Skeletal muscle tissue (tissue), 4 donors: ENCODE results near the gene AHRR. TPM values are rescaled to one million over a fixed set of nuclear protein-coding genes. Genes with fewer than 3 reads are reported as not detected.

Experiments
- H3K27ac ChIP-seq: one replicate; pipeline ENCODE4 v1.7.0; 2013; ENCODE audit warnings: mild to moderate bottlenecking, low read depth, low read length, inconsistent platforms
- H3K27me3 ChIP-seq, 3 donors: one replicate each; pipeline ENCODE4 v1.7.0; 2013; ENCODE audit warnings: low read length in 3 of 3; ENCODE audit not compliant: control insufficient read depth in 3 of 3, insufficient read depth in 3 of 3
- H3K36me3 ChIP-seq, 3 donors: one replicate each; pipeline ENCODE4 v1.7.0; 2013; ENCODE audit warnings: low read length in 3 of 3; ENCODE audit not compliant: control insufficient read depth in 3 of 3, insufficient read depth in 3 of 3
- H3K4me1 ChIP-seq, 3 donors: one replicate each; pipeline ENCODE4 v1.7.0; 2013; ENCODE audit warnings: low read length in 3 of 3, mild to moderate bottlenecking in 3 of 3; ENCODE audit not compliant: control insufficient read depth in 3 of 3, insufficient read depth in 3 of 3
- H3K4me3 ChIP-seq, 3 donors: one replicate each; pipeline ENCODE4 v1.7.0; 2013; ENCODE audit warnings: low read length in 3 of 3
- H3K9ac ChIP-seq, 3 donors: one replicate each; pipeline ENCODE4 v1.7.0; 2013; ENCODE audit warnings: low read length in 3 of 3, mild to moderate bottlenecking in 3 of 3, moderate library complexity in 2 of 3, low read depth in 1 of 3
- H3K9me3 ChIP-seq, 3 donors: one replicate each; pipeline ENCODE4 v1.7.0; 2013; ENCODE audit warnings: low read length in 3 of 3; ENCODE audit not compliant: control insufficient read depth in 3 of 3
- total RNA-seq: library from RNA; depleted of rRNA; stranded (reverse); fragments of >200 nt; gene quantifications from one replicate; pipeline ENCODE4 v1.2.3, GENCODE V29; 2014
- donor health status: Osteomylitis.

Gene AHRR
- total RNA-seq, 1 donor from 2014 or later = 1.0 TPM

GRCh38 chr5:427415-428087 lies 106.0 kb downstream of the AHRR start:
- H3K36me3 ChIP-seq = no peaks in the 10 kb centered on the region
- H3K9me3 ChIP-seq = no peaks in the 10 kb centered on the region
- H3K27me3 ChIP-seq = peaks cover 13 to 30% (median 13%) of the 10 kb centered on the region in 3 donors

GRCh38 chr5:428219-428618 lies 106.7 kb downstream of the AHRR start:
- H3K27ac ChIP-seq = no peak overlapping the region
- peaks cover 13 to 36% (median 13%) of the 10 kb centered on the region in 3 donors for H3K27me3 ChIP-seq
- peaks cover 0 to 4% (median 0%) of the 10 kb centered on the region in 3 donors for H3K4me1 ChIP-seq
- H3K9ac ChIP-seq = no peak overlapping the region
- H3K4me3 ChIP-seq = no peak overlapping the region
- no peaks in the 10 kb centered on the region for H3K36me3 ChIP-seq
- no peaks in the 10 kb centered on the region for H3K9me3 ChIP-seq

More at GRCh38 chr5:427415-428087, 106.0 kb downstream of the AHRR start:
- Histone ChIP-seq H3K9ac (no peak overlapping the region), H3K4me3 (no peak overlapping the region), H3K4me1 (peaks cover 0 to 4% (median 0%) of the 10 kb centered on the region in 3 donors), H3K27ac (no peak overlapping the region)

- no peaks in the 10 kb centered on the region for H3K9me3 ChIP-seq
- H3K27me3 ChIP-seq = peaks cover 13 to 43% (median 13%) of the 10 kb centered on the region in 3 donors
- no peak overlapping the region for H3K27ac ChIP-seq
- peaks cover 0 to 4% (median 0%) of the 10 kb centered on the region in 3 donors for H3K4me1 ChIP-seq
- H3K4me3 ChIP-seq = no peak overlapping the region
- H3K9ac ChIP-seq = no peak overlapping the region
- no peaks in the 10 kb centered on the region for H3K36me3 ChIP-seq
Observed at GRCh38 chr5:428754-429452, 107.4 kb downstream of the AHRR start.

- H3K36me3 ChIP-seq = no peaks in the 10 kb centered on the region
Observed at GRCh38 chr5:429453-430188, 108.1 kb downstream of the AHRR start.

GRCh38 chr5:430214-430925 lies 108.9 kb downstream of the AHRR start:
- Histone ChIP-seq H3K4me3 (no peak overlapping the region), H3K9me3 (no peaks in the 10 kb centered on the region), H3K4me1 (peaks cover 0 to 4% (median 0%) of the 10 kb centered on the region in 3 donors), H3K9ac (no peak overlapping the region), H3K27ac (no peak overlapping the region), H3K36me3 (no peaks in the 10 kb centered on the region), H3K27me3 (peaks cover 19 to 49% (median 19%) of the 10 kb centered on the region in 3 donors)

More at GRCh38 chr5:429453-430188, 108.1 kb downstream of the AHRR start:
- Histone ChIP-seq H3K4me1 (peaks cover 0 to 4% (median 0%) of the 10 kb centered on the region in 3 donors), H3K9ac (no peak overlapping the region), H3K27ac (no peak overlapping the region), H3K9me3 (no peaks in the 10 kb centered on the region), H3K4me3 (no peak overlapping the region), H3K27me3 (peaks cover 13 to 43% (median 17%) of the 10 kb centered on the region in 3 donors)

GRCh38 chr5:431001-431710 lies 109.6 kb downstream of the AHRR start:
- H3K27ac ChIP-seq = no peak overlapping the region
- H3K4me3 ChIP-seq = no peak overlapping the region
- H3K36me3 ChIP-seq = no peaks in the 10 kb centered on the region
- H3K4me1 ChIP-seq = peaks cover 0 to 4% (median 0%) of the 10 kb centered on the region in 3 donors
- H3K27me3 ChIP-seq = peaks cover 19 to 54% (median 22%) of the 10 kb centered on the region in 3 donors
- H3K9me3 ChIP-seq = no peaks in the 10 kb centered on the region
- no peak overlapping the region for H3K9ac ChIP-seq

GRCh38 chr5:431711-432050 lies 110.2 kb downstream of the AHRR start:
- peaks cover 0 to 4% (median 0%) of the 10 kb centered on the region in 3 donors for H3K4me1 ChIP-seq
- H3K4me3 ChIP-seq = no peak overlapping the region
- peaks cover 23 to 55% (median 25%) of the 10 kb centered on the region in 3 donors for H3K27me3 ChIP-seq
- no peaks in the 10 kb centered on the region for H3K36me3 ChIP-seq
- no peak overlapping the region for H3K9ac ChIP-seq
- no peak overlapping the region for H3K27ac ChIP-seq
- no peaks in the 10 kb centered on the region for H3K9me3 ChIP-seq

GRCh38 chr5:432201-432927 lies 110.8 kb downstream of the AHRR start:
- peaks cover 0 to 4% (median 0%) of the 10 kb centered on the region in 3 donors for H3K4me1 ChIP-seq
- peaks cover 28 to 59% (median 30%) of the 10 kb centered on the region in 3 donors for H3K27me3 ChIP-seq
- no peaks in the 10 kb centered on the region for H3K36me3 ChIP-seq
- no peak overlapping the region for H3K27ac ChIP-seq
- no peak overlapping the region for H3K9ac ChIP-seq
- no peak overlapping the region for H3K4me3 ChIP-seq
- no peaks in the 10 kb centered on the region for H3K9me3 ChIP-seq
